Measurements from ENCODE around the gene SLC7A8.

The SLC7A8 gene

GRCh38 chr14:23143911-23144310 is 39.5 kb downstream of the SLC7A8 start:
- Histone ChIP-seq H3K79me1 (ENCODE audit: low read depth, low read length) (no peaks in the 10 kb centered on the region), H3K27ac (replicated peaks; ENCODE audit: low read length) (no peak overlapping the region), H2BK5ac (ENCODE audit: low read length) (no peak overlapping the region), H2BK12ac (ENCODE audit: low read length) (no peak overlapping the region), H2AK5ac (ENCODE audit: low read depth, low read length) (no peak overlapping the region), H3K36me3 (replicated peaks in 1 of 2; ENCODE audit: control insufficient read depth in 2 of 2, insufficient read depth in 2 of 2, low read length in 2 of 2) (peaks cover 0 to 13% of the 10 kb centered on the region in 2 donors), H3K14ac (ENCODE audit: low read length) (no peak overlapping the region), H3K18ac (ENCODE audit: low read length) (no peak overlapping the region), H3K9me3 (replicated peaks in 1 of 2; ENCODE audit: control insufficient read depth in 2 of 2, insufficient read depth in 1 of 2, low read depth in 1 of 2, low read length in 2 of 2) (peaks cover 0 to 4% of the 10 kb centered on the region in 2 donors), H2BK15ac (ENCODE audit: low read length) (no peak overlapping the region), H3K4me2 (ENCODE audit: insufficient read depth, low read length, poor library complexity, severe bottlenecking) (no peak overlapping the region), H2AFZ (ENCODE audit: low read length) (no peak overlapping the region), H3K4me3 (ENCODE audit: low read length in 2 of 2) (no peak overlapping the region), H3K27me3 (ENCODE audit: control insufficient read depth in 3 of 3, insufficient read depth in 3 of 3, low read depth in 1 of 3, low read length in 3 of 3) (no peaks in the 10 kb centered on the region), H3K4me1 (ENCODE audit: control insufficient read depth in 2 of 2, insufficient read depth in 1 of 2, low read depth in 1 of 2, low read length in 2 of 2) (peaks cover 0 to 7% of the 10 kb centered on the region in 2 donors), H3K4ac (ENCODE audit: low read length) (no peak overlapping the region), H4K91ac (ENCODE audit: low read depth, low read length, poor library complexity) (no peak overlapping the region), H2BK120ac (ENCODE audit: low read depth, low read length) (no peak overlapping the region), H3K23ac (ENCODE audit: low read depth, low read length, poor library complexity) (no peak overlapping the region), H3K9ac (ENCODE audit: low read depth, low read length, poor library complexity) (no peak overlapping the region), H4K8ac (ENCODE audit: low read depth, low read length) (no peak overlapping the region)
- DNase-seq (ENCODE audit: low spot score), result no peak
- WGBS, 2 donors (ENCODE audit: extremely low coverage in 2 of 2, insufficient read length in 2 of 2, insufficient replicate concordance in 1 of 2), result no CpG with 5 or more reads among the region's 1 CpG

GRCh38 chr14:23142826-23143225 is 40.6 kb downstream of the SLC7A8 start:
- Histone ChIP-seq H3K27me3 (ENCODE audit: control insufficient read depth in 3 of 3, insufficient read depth in 3 of 3, low read depth in 1 of 3, low read length in 3 of 3) (no peaks in the 10 kb centered on the region), H2AK5ac (ENCODE audit: low read depth, low read length) (no peak overlapping the region), H3K9me3 (replicated peaks in 1 of 2; ENCODE audit: control insufficient read depth in 2 of 2, insufficient read depth in 1 of 2, low read depth in 1 of 2, low read length in 2 of 2) (peaks cover 0 to 2% of the 10 kb centered on the region in 2 donors), H4K8ac (ENCODE audit: low read depth, low read length) (no peak overlapping the region), H3K9ac (ENCODE audit: low read depth, low read length, poor library complexity) (no peak overlapping the region), H3K4me2 (ENCODE audit: insufficient read depth, low read length, poor library complexity, severe bottlenecking) (no peak overlapping the region), H3K27ac (replicated peaks; ENCODE audit: low read length) (no peak overlapping the region), H2BK12ac (ENCODE audit: low read length) (no peak overlapping the region), H4K91ac (ENCODE audit: low read depth, low read length, poor library complexity) (no peak overlapping the region), H2AFZ (ENCODE audit: low read length) (no peak overlapping the region), H2BK15ac (ENCODE audit: low read length) (no peak overlapping the region), H3K79me1 (ENCODE audit: low read depth, low read length) (no peaks in the 10 kb centered on the region), H3K18ac (ENCODE audit: low read length) (no peak overlapping the region), H3K14ac (ENCODE audit: low read length) (no peak overlapping the region), H3K4ac (ENCODE audit: low read length) (no peak overlapping the region), H3K36me3 (replicated peaks in 1 of 2; ENCODE audit: control insufficient read depth in 2 of 2, insufficient read depth in 2 of 2, low read length in 2 of 2) (peaks cover 0 to 19% of the 10 kb centered on the region in 2 donors), H3K4me3 (ENCODE audit: low read length in 2 of 2) (no peak overlapping the region), H2BK120ac (ENCODE audit: low read depth, low read length) (no peak overlapping the region), H3K23ac (ENCODE audit: low read depth, low read length, poor library complexity) (no peak overlapping the region), H3K4me1 (ENCODE audit: control insufficient read depth in 2 of 2, insufficient read depth in 1 of 2, low read depth in 1 of 2, low read length in 2 of 2) (peaks cover 0 to 7% of the 10 kb centered on the region in 2 donors), H2BK5ac (ENCODE audit: low read length) (no peak overlapping the region)
- WGBS, 2 donors (ENCODE audit: extremely low coverage in 2 of 2, insufficient read length in 2 of 2, insufficient replicate concordance in 1 of 2), result no CpG with 5 or more reads among the region's 4 CpGs
- DNase-seq (ENCODE audit: low spot score), result no peak

GRCh38 chr14:23141706-23142444 is 41.6 kb downstream of the SLC7A8 start:
- Histone ChIP-seq H3K27ac (replicated peaks; ENCODE audit: low read length) (no peak overlapping the region), H3K4ac (ENCODE audit: low read length) (no peak overlapping the region), H2AK5ac (ENCODE audit: low read depth, low read length) (no peak overlapping the region), H2AFZ (ENCODE audit: low read length) (no peak overlapping the region), H3K9ac (ENCODE audit: low read depth, low read length, poor library complexity) (no peak overlapping the region), H3K18ac (ENCODE audit: low read length) (no peak overlapping the region), H3K9me3 (replicated peaks in 1 of 2; ENCODE audit: control insufficient read depth in 2 of 2, insufficient read depth in 1 of 2, low read depth in 1 of 2, low read length in 2 of 2) (no peaks in the 10 kb centered on the region), H3K23ac (ENCODE audit: low read depth, low read length, poor library complexity) (no peak overlapping the region), H3K36me3 (replicated peaks in 1 of 2; ENCODE audit: control insufficient read depth in 2 of 2, insufficient read depth in 2 of 2, low read length in 2 of 2) (peaks cover 0 to 23% of the 10 kb centered on the region in 2 donors), H2BK12ac (ENCODE audit: low read length) (no peak overlapping the region), H2BK15ac (ENCODE audit: low read length) (no peak overlapping the region), H4K91ac (ENCODE audit: low read depth, low read length, poor library complexity) (no peak overlapping the region), H3K79me1 (ENCODE audit: low read depth, low read length) (no peaks in the 10 kb centered on the region), H3K4me1 (ENCODE audit: control insufficient read depth in 2 of 2, insufficient read depth in 1 of 2, low read depth in 1 of 2, low read length in 2 of 2) (peaks cover 0 to 7% of the 10 kb centered on the region in 2 donors), H2BK5ac (ENCODE audit: low read length) (no peak overlapping the region), H2BK120ac (ENCODE audit: low read depth, low read length) (no peak overlapping the region), H3K4me2 (ENCODE audit: insufficient read depth, low read length, poor library complexity, severe bottlenecking) (no peak overlapping the region), H4K8ac (ENCODE audit: low read depth, low read length) (no peak overlapping the region), H3K4me3 (ENCODE audit: low read length in 2 of 2) (no peak overlapping the region), H3K14ac (ENCODE audit: low read length) (no peak overlapping the region), H3K27me3 (ENCODE audit: control insufficient read depth in 3 of 3, insufficient read depth in 3 of 3, low read depth in 1 of 3, low read length in 3 of 3) (no peaks in the 10 kb centered on the region)
- no peak for DNase-seq (ENCODE audit: low spot score)
- no CpG with 5 or more reads among the region's 7 CpGs for WGBS, 2 donors (ENCODE audit: extremely low coverage in 2 of 2, insufficient read length in 2 of 2, insufficient replicate concordance in 1 of 2)

- H3K27ac ChIP-seq (replicated peaks; ENCODE audit: low read length), result no peak overlapping the region
Measured at GRCh38 chr14:23140371-23140770, 43.1 kb downstream of the SLC7A8 start.

More at GRCh38 chr14:23140371-23140770, 43.1 kb downstream of the SLC7A8 start:
- Histone ChIP-seq H2BK120ac (ENCODE audit: low read depth, low read length) (no peak overlapping the region), H3K4me2 (ENCODE audit: insufficient read depth, low read length, poor library complexity, severe bottlenecking) (no peak overlapping the region), H3K4me1 (ENCODE audit: control insufficient read depth in 2 of 2, insufficient read depth in 1 of 2, low read depth in 1 of 2, low read length in 2 of 2) (no peaks in the 10 kb centered on the region), H2AK5ac (ENCODE audit: low read depth, low read length) (no peak overlapping the region), H3K36me3 (replicated peaks in 1 of 2; ENCODE audit: control insufficient read depth in 2 of 2, insufficient read depth in 2 of 2, low read length in 2 of 2) (peaks cover 0 to 29% of the 10 kb centered on the region in 2 donors), H2BK15ac (ENCODE audit: low read length) (no peak overlapping the region), H3K9ac (ENCODE audit: low read depth, low read length, poor library complexity) (no peak overlapping the region), H4K8ac (ENCODE audit: low read depth, low read length) (no peak overlapping the region), H3K18ac (ENCODE audit: low read length) (no peak overlapping the region), H3K4me3 (ENCODE audit: low read length in 2 of 2) (no peak overlapping the region), H3K14ac (ENCODE audit: low read length) (no peak overlapping the region), H2BK12ac (ENCODE audit: low read length) (no peak overlapping the region), H3K27me3 (ENCODE audit: control insufficient read depth in 3 of 3, insufficient read depth in 3 of 3, low read depth in 1 of 3, low read length in 3 of 3) (no peaks in the 10 kb centered on the region), H3K4ac (ENCODE audit: low read length) (no peak overlapping the region), H2BK5ac (ENCODE audit: low read length) (no peak overlapping the region), H2AFZ (ENCODE audit: low read length) (no peak overlapping the region), H4K91ac (ENCODE audit: low read depth, low read length, poor library complexity) (no peak overlapping the region), H3K9me3 (replicated peaks in 1 of 2; ENCODE audit: control insufficient read depth in 2 of 2, insufficient read depth in 1 of 2, low read depth in 1 of 2, low read length in 2 of 2) (no peaks in the 10 kb centered on the region), H3K79me1 (ENCODE audit: low read depth, low read length) (no peaks in the 10 kb centered on the region), H3K23ac (ENCODE audit: low read depth, low read length, poor library complexity) (no peak overlapping the region)
- no CpG with 5 or more reads among the region's 6 CpGs for WGBS, 2 donors (ENCODE audit: extremely low coverage in 2 of 2, insufficient read length in 2 of 2, insufficient replicate concordance in 1 of 2)
- no peak for DNase-seq (ENCODE audit: low spot score)

Data from neuronal stem cell (in vitro differentiated cells).